Peyer's patch (tissue), 4 donors: ENCODE measurements around the gene ZNF546.

Source experiments
- POLR2A ChIP-seq, 2 donors: fragments of 450-650 bp; IDR thresholded peaks; one replicate each; pipeline ENCODE4 v1.5.1; 2017; ENCODE audit warnings: antibody characterized with exemption in 2 of 2, mild to moderate bottlenecking in 2 of 2, moderate library complexity in 2 of 2
- TF ChIP-seq, protein P1 (sequence below), 6 experiments: fragments of 450-650 bp in 4 of 6; fragments of 200-600 bp in 2 of 6; sonication (generic) in 1 of 6; IDR thresholded peaks; one replicate each; pipeline ENCODE4 v1.5.1; 2017 to 2019; ENCODE audit warnings: antibody characterized with exemption in 6 of 6, mild to moderate bottlenecking in 3 of 6, moderate library complexity in 1 of 6

DNA sequence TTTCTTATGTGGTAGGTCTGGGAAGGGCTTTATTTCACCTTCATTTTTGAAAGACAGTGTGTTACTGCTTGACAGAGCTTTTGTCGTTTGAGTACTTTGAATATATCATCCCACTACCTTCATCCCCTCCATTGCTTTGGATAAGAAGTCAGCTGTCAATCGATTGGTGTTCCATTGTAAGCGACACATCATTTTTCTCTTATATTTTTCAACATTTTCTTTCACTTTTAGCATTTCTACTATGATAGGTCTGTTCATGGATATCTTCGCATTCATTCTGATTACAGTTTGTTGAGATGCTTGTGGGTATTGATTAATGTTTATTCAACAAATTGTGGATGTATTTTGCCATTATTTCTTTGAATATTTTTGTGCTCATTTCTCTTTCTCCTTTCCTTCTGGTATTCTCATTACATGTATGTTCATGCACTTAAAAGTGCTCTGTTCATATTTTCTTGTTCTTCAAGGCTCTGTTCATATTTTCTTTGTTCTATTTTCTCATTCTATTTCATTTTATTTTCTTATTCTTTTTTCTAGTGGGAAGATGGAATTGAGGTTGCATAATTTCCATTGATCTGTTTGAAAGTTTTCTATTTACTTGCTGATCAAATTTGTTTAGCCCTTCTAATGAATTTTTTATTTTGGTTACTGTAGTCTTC is 29.2 kb downstream of the ZNF546 start:
- TF ChIP-seq, protein P1, sequence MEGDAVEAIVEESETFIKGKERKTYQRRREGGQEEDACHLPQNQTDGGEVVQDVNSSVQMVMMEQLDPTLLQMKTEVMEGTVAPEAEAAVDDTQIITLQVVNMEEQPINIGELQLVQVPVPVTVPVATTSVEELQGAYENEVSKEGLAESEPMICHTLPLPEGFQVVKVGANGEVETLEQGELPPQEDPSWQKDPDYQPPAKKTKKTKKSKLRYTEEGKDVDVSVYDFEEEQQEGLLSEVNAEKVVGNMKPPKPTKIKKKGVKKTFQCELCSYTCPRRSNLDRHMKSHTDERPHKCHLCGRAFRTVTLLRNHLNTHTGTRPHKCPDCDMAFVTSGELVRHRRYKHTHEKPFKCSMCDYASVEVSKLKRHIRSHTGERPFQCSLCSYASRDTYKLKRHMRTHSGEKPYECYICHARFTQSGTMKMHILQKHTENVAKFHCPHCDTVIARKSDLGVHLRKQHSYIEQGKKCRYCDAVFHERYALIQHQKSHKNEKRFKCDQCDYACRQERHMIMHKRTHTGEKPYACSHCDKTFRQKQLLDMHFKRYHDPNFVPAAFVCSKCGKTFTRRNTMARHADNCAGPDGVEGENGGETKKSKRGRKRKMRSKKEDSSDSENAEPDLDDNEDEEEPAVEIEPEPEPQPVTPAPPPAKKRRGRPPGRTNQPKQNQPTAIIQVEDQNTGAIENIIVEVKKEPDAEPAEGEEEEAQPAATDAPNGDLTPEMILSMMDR (IDR thresholded peaks at IDR 0.05), result no peak
- no peak for TF ChIP-seq POLR2A (IDR thresholded peaks at IDR 0.05)
